SIG-M5 (cell line): ENCODE data around the gene SSX5.
"Not testable (repeated sequence)": the region's sequence is repeated elsewhere in the genome, so short reads cannot be mapped to it uniquely, and the experiment has no call there.

Experiments used
- DNase-seq: peaks from one replicate; lab custom pipeline; 2025; lab: John Stamatoyannopoulos, UW

Gene SSX5, protein sequence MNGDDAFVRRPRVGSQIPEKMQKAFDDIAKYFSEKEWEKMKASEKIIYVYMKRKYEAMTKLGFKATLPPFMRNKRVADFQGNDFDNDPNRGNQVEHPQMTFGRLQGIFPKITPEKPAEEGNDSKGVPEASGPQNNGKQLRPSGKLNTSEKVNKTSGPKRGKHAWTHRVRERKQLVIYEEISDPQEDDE

DNA sequence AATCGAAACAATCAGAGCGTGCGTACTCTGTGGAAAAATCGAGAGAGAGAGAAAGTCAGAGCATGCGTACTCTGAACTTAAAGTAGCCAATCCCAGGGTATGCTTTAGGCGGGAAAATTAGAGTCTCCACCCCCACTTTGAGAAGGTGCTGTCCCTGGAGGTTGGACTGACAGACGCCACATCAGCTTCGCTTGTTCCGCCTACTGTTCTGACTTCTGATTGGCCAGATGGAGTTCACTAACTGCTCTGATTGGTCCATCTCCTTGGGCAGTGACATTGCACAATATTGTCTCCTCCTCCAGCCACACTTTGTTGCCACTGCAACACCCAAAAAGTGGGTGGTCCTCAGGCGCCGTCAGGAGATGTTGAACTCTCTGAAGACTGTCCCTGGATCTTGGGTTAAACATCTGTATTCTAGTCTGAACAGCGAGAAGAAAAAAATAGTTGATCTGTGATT is at the start of gene SSX5:
Gene SSX5, minus strand, starts transcription at position 51 of the 457 bp plus-strand sequence. CDS start 1,437 bp downstream, outside the sequence.
- DNase-seq = no peak

DNA sequence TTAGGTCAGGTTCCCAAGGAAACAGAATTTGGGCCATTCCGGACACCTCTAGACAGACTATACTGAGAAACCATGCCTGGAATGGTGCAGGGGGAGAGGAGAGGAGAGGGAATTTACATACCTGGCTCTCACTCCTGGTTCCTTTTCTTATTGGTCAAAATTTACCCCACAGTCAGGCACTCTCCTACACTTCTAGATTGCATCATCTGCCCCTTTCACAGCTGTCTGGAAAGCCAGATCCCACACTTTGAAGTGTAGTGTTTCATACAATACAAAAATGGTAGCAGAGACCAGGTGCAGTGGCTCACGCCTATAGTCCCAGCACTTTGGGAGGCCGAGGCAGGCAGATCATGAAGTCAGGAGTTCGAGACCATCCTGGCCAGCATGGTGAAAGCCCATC is 27.6 kb upstream of the SSX5 start:
- DNase-seq = not testable (repeated sequence)

DNA sequence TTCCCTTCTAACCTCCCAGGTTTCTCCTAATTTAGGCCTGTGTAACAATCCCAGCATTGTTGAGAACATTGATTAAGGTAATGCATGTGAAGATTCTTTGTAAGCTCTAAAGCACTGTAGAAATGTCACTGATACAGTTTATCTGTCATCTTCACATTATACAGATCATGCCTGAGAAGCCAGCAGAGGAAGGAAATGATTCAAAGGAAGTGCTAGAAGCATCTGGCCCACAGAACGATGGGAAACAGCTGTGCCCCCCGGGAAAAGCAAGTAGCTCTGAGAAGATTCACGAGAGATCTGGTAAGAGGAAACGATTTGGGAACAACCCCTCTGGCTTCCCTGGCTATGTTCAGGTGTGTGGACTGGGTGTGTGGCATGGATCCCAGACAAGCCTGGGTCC is 17.7 kb upstream of the SSX5 start:
- not testable (repeated sequence) for DNase-seq

DNA sequence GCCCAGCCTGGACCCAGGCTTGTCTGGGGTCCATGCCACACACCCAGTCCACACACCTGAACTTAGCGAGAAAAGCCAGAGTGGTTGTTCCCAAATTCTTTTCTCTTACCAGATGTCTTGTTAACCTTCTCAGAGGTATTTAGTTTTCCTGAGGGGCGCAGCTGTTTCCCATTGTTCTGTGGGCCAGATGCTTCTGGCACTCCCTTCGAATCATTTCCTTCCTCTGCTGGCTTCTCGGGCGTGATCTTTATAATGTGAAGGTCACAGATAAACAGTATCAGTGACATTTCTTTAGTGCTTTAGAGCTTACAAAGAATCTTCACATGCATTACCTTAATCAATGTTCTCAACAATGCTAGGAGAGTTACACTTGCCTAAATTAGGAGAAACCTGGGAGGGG is 6.6 kb downstream of the SSX5 start:
- not testable (repeated sequence) for DNase-seq

DNA sequence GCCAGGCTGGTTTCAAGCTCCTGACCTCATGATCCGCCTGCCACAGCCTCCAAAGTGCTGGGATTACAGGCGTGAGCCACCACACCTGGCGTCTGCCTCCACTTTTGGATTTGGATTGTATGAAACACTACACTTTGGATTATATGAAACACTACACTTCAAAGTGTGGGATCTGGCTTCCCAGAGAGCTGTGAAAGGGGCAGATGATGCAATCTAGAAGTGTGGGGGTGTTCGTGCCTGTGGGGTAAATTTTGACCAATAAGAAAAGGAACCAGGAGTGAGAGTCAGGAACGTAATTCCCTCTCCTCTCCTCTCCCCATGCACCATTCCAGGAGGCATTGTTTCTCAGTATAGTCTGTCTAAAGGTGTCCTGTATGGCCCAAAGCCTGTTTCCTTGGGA is 14.7 kb downstream of the SSX5 start:
- not testable (repeated sequence) for DNase-seq

DNA sequence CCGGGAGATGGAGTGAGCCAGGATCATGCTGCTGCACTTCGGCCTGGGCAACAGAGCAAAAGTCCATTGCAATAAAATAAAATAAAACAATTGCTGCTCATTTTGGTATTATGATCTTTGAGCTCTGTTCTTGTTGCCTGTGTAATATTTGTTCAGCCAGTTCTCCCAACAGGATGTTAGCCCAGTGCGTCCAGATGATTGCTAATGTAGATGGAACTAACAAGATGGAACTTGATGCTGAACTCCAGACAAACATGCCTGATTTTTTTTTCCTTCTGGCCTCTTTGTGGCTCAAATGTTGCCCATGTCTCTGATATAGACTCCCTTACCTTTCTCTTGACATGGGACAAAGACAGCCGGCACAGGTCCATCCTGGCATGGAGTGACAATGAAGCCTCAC is 15.8 kb downstream of the SSX5 start:
- no peak for DNase-seq

DNA sequence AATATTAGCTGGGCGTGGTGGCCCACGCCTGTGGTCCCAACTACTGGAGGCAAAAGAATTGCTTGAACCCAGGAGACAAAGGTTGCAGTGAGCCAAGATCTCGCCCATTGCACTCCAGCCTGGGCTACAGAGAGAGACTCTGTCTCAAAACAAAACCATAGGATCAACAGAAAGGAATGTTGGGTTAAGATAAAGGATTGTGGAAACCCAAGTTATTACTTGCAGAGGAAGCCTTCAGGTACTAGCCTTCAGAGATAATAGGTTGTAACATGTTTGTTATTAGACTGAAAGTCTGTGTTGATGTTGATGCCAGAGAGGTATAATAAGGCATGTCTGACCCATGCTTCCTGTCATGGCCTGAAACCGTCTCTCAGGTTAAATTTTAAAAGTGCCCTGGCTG is 16.9 kb downstream of the SSX5 start:
- DNase-seq = no peak

DNA sequence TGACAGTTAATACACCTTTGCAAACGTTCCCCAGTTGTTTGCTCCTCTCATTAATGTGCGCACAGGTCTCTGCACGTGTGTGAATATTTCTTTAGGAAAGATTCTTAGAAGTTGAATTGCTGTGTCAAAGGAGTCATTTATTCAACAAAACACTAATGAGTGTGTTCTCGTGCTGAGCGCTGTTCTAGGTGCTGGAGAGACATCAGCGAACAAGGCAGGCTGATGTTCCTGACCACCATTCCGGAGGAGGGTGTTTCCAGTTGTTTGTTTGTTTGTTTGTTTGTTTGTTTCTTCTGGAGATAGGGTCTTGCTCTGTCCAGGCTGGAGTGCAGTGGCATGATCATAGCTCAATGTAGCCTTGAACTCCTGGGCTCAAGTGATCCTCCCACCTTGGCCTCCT is 30.3 kb downstream of the SSX5 start:
- DNase-seq = not testable (repeated sequence)

DNA sequence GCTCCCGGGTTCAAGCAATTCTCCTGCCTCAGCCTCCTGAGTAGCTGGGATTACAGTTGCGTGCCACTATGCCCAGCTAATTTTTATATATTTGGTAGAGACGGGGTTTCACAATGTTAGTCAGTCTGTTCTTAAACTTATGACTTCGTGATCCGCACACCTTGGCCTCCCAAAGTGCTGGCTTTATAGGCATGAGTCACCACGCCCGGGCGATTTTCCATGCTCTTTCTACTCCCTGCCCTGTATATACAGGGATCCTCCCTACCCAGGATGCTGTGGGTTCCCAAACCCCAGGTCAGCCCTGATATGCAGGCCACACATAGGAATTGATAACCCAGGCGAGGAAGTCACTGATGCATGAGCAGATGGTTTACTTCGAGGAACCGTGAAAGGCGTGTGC is 31.4 kb downstream of the SSX5 start:
- DNase-seq = no peak

DNA sequence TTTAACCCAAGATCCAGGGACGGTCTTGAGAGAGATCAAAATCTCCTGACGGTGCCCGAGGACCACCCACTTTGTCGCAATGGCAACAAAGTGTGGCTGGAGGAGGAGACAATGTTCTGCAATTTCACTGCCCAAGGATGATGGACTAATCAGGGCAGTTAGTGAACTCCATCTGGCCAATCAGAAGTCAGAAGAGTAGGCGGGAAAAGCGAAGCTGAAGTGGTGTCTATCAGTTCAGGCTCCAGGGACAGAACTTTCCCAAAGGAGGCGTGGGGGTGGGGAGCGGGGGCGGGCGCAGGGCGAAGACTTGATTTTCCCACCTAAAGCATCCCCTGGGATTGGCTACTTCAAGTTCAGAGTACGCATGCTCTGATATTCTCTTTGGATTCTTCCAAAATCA is 40.6 kb downstream of the SSX5 start:
- DNase-seq = no peak

DNA sequence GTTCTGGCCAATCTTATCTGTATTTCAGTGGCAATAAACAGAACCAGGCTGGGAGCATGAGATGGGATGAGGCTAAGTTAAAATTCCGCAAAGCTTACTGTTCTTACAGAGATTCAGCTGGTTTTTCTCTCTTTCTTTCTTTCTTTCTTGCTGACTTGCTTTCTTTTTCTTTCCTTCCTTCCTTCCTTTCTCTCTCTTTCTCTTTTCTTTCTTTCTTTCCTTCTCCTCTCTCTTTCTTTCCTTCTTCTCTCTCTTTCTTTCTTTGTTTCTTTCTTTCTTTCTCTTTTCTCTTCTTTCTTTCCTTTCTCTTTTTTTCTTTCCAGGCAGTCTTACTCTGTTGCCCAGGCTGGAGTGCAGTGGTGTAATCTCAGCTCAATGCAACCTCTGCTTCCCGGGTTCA is 41.8 kb downstream of the SSX5 start:
- no peak for DNase-seq

DNA sequence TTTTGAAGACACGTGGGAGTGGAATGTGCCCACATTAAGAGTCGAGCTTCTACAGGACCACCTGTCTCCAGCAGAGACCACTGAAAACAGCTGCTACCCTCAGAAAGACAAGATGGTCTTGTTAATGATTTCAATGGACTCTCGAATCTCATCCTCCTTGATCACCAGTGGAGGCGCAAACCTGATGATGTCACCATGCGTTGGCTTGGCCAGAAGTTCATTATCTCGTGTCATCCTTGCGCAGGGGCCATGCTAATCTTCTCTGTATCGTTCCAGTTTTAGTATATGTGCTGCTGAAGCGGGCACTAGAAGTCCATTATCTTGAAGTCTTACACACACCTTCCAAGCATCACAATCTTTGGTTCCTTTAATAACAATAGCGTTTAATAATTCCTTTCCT is 42.8 kb downstream of the SSX5 start:
- no peak for DNase-seq

DNA sequence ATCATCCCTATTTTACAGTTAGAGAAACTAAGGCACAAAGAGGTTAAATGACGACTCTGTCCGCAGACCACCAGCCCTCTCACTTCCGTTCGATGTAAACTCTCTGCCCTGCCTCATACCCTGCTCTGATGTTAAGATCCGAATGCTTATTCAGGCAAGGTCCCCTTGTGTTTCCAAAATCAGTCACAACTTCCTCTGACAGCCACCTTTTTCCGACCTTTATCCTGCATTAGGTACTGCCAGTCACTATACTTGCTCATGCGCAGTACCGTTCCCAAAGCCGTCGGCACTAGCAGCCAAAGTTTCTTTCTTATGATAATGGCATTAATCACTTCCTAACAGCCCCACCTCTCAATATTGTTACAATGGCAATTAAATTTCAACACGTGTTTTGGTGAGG is 53.9 kb downstream of the SSX5 start:
- not testable (repeated sequence) for DNase-seq

DNA sequence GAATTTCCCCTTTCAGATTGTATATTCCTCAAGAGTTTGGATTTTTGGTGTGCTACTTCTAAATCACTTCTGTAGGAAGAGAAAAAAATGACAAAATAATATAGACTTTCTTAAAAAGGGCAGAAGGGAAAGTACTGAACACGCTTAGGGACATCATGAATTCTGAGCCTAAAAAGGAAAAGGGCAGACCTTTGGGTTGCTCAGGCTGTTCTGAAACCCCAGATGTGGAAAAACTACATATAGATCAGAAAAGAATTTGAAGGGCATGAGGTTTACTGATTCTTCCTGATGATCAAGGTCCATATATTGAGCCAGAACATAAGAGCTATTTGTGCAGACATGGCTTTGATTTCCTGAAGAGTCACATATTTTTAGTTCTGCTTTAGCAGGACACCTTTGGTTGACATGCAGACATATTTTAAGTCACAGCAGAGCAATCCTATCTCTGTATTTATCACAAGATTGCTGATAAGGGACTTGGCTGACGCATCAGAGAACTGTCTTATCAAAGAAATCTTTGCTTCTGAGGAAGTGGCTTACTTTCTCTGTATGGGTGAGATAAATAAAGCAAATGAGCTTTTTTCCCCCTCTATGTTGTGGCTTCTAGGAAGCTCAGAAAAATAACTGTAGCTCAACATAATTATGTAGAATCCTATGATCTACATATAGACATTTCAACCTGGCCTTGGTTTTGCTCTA is 54.6 kb downstream of the SSX5 start:
- DNase-seq = not testable (repeated sequence)

DNA sequence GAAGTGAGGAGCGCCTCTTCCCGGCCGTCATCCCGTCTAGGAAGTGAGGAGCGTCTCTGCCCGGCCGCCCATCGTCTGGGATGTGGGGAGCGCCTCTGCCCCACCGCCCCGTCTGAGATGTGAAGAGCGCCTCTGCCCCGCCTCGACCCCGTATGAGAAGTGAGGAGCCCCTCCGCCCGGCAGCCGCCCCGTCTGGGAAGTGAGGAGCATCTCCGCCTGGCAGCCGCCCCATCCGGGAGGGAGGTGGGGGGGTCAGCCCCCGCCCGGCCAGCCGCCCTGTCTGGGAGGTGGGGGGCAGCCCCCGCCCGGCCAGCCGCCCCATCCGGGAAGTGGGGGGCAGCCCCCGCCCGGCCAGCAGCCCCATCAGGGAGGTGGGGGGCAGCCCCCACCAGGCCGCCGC is 57.5 kb downstream of the SSX5 start:
- not testable (repeated sequence) for DNase-seq
